ENCODE results near the gene SIVA1. TPM values are rescaled to one million over a fixed set of nuclear protein-coding genes. Genes with fewer than 3 reads are reported as not detected.

Gene SIVA1
- total RNA-seq, 1 experiment from 2014 or later, result 85.8 TPM

DNA sequence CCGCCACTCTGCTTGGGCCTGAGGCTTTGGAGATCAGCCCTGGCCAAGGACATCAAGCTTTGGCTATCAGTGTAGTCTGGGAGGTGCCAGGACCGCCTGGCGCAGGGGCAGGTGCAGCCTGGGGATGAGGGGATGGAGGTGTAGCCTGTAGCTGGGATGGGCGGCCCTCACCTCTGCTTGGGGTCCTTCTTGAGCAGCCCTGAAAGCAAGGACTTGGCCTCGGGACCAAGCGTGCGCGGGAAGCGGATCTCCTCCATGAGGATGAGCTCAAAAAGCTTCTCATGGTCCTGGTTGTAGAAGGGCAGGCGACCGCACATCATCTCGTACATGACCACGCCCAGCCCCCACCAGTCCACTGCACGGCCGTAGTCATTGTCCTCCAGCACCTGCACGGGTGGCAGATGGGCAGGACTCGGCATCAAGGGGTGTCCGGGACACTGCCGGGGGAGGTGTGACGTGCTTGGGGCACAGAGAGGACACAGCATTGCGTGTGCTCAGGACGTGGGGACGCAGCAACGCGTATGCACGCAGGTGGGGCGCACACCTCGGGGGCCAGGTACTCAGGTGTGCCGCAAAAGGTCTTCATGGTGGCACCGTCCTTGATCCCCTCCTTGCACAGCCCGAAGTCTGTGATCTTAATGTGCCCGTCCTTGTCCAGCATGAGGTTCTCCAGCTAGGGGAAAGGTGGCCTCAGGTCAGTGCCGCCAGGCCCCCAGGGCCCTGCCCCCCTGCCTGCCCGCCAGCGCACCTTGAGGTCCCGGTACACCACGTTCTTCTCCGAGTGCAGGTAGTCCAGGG is 20.0 kb downstream of the SIVA1 start:
- BruUV-seq (replicated peaks), result no TSS peak
- CTCF ChIA-PET, result no interaction called here

GRCh38 chr14:104773505-104774452 is 20.8 kb downstream of the SIVA1 start:
- Histone ChIP-seq H3K9me3 (ENCODE audit: insufficient read depth, low read depth) (no peaks in the 10 kb centered on the region), H3K27me3 (ENCODE audit: insufficient read depth, low read depth) (no peaks in the 10 kb centered on the region), H3K27ac (no peak overlapping the region), H4K20me1 (ENCODE audit: insufficient read depth) (no peaks in the 10 kb centered on the region), H3K9me2 (ENCODE audit: insufficient read depth) (no peaks in the 10 kb centered on the region), H3K4me1 (replicated peaks; ENCODE audit: insufficient read depth) (peaks cover 2% of the 10 kb centered on the region; the same call in 1 of the 2 replicates), H2AFZ (no peak overlapping the region), H3K36me3 (ENCODE audit: low read depth) (no peaks in the 10 kb centered on the region; the same call in 1 of the 2 replicates), H3F3A (ENCODE audit: insufficient read depth, low read depth) (peaks cover 22% of the 10 kb centered on the region; the same call in 1 of the 2 replicates), H3K4me2 (no peak overlapping the region), H3K79me2 (ENCODE audit: low read depth) (no peaks in the 10 kb centered on the region), H3K4me3 (no peak overlapping the region)
- TF ChIP-seq CTCF (conservative IDR thresholded peaks at IDR 0.05) (no peak), EZH2 (IDR thresholded peaks at IDR 0.05; ENCODE audit: low read depth) (no peak)
- CTCF ChIA-PET, result no interaction called here
- intact Hi-C loops (cut with micrococcal nuclease; ENCODE audit: unreplicated experiment), result no loop called here
- DNase-seq, result no peak
- POLR2A ChIA-PET (ENCODE audit: unreplicated experiment), result no interaction called here
- BruUV-seq (replicated peaks), result no TSS peak

More for the DNA sequence above, 20.0 kb downstream of the SIVA1 start:
- no peak for DNase-seq
- Histone ChIP-seq H3K27me3 (ENCODE audit: insufficient read depth, low read depth) (no peaks in the 10 kb centered on the region), H3K27ac (no peak overlapping the region), H3K9me2 (ENCODE audit: insufficient read depth) (no peaks in the 10 kb centered on the region), H3K4me1 (replicated peaks; ENCODE audit: insufficient read depth) (peaks cover 3% of the 10 kb centered on the region; the same call in 1 of the 2 replicates), H3K9me3 (ENCODE audit: insufficient read depth, low read depth) (no peaks in the 10 kb centered on the region), H3K4me3 (no peak overlapping the region), H2AFZ (no peak overlapping the region), H3K79me2 (ENCODE audit: low read depth) (no peaks in the 10 kb centered on the region), H3K36me3 (ENCODE audit: low read depth) (no peaks in the 10 kb centered on the region; the same call in 1 of the 2 replicates), H4K20me1 (ENCODE audit: insufficient read depth) (no peaks in the 10 kb centered on the region), H3F3A (ENCODE audit: insufficient read depth, low read depth) (peaks cover 23% of the 10 kb centered on the region; the same call in 1 of the 2 replicates), H3K4me2 (no peak overlapping the region)
- POLR2A ChIA-PET (ENCODE audit: unreplicated experiment), result no interaction called here
- TF ChIP-seq CTCF (conservative IDR thresholded peaks at IDR 0.05) (no peak), EZH2 (IDR thresholded peaks at IDR 0.05; ENCODE audit: low read depth) (no peak)
- intact Hi-C loops (cut with micrococcal nuclease; ENCODE audit: unreplicated experiment), result no loop called here

DNA sequence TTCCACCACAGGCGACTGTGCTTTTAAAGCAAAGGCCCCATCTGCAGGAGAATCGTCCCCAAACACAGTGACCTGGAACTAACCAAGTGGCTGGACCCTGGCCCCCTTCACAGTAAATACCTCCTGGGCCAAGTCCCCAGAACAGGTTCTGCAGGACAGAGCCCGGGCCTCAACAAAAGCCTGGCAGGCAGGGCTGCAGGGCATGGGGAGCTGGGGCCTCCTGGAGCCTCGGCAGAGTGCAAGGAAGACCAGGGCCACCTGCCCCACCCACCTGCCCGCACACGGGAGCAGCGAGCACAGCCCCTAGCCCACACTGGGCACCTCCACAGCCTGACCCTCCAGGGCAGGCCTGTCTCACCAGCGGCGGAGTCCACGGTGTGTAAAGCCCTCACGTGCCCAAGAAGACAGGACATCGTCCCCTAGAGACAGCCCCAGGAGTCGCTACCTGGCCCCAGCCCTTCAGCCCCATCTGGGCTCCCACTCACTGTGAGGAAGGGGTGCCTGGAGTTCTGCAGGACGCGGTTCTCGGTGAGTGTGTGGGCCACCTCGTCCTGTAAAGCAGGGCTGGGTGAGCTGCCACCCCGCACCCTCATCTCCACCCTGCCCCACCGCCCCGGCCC is 21.6 kb downstream of the SIVA1 start:
- POLR2A ChIA-PET (ENCODE audit: unreplicated experiment), result no interaction called here
- Histone ChIP-seq H3K4me2 (no peak overlapping the region), H3K27me3 (ENCODE audit: insufficient read depth, low read depth) (no peaks in the 10 kb centered on the region), H4K20me1 (ENCODE audit: insufficient read depth) (no peaks in the 10 kb centered on the region), H3K9me2 (ENCODE audit: insufficient read depth) (no peaks in the 10 kb centered on the region), H3F3A (ENCODE audit: insufficient read depth, low read depth) (peaks cover 15% of the 10 kb centered on the region; the same call in 1 of the 2 replicates), H3K27ac (no peak overlapping the region), H3K4me3 (no peak overlapping the region), H3K4me1 (replicated peaks; ENCODE audit: insufficient read depth) (no peaks in the 10 kb centered on the region), H3K36me3 (ENCODE audit: low read depth) (no peaks in the 10 kb centered on the region; the same call in 1 of the 2 replicates), H2AFZ (no peak overlapping the region), H3K9me3 (ENCODE audit: insufficient read depth, low read depth) (no peaks in the 10 kb centered on the region), H3K79me2 (ENCODE audit: low read depth) (no peaks in the 10 kb centered on the region)
- BruUV-seq (replicated peaks), result no TSS peak
- intact Hi-C loops (cut with micrococcal nuclease; ENCODE audit: unreplicated experiment), result no loop called here
- no peak for TF ChIP-seq EZH2 (IDR thresholded peaks at IDR 0.05; ENCODE audit: low read depth)
- TF ChIP-seq CTCF (conservative IDR thresholded peaks at IDR 0.05), result no peak
- DNase-seq, result no peak
- CTCF ChIA-PET, result no interaction called here
